Prostate gland (tissue), 2 donors: ENCODE results near the gene TTBK2.

Experiments
- CTCF ChIP-seq, 4 experiments: fragments of 200-600 bp in 2 of 4; fragments of 450-650 bp in 2 of 4; sonication (generic) in 2 of 4; IDR thresholded peaks; 1 replicate in 3 of 4; 2 replicates in 1 of 4; pipeline ENCODE4 v1.5.1; 2016 to 2019; ENCODE audit warnings: antibody characterized with exemption in 4 of 4, mild to moderate bottlenecking in 2 of 4, moderate library complexity in 2 of 4
- POLR2A ChIP-seq: fragments of 450-650 bp; IDR thresholded peaks from one replicate; pipeline ENCODE4 v1.6.1; 2016; ENCODE audit warnings: antibody characterized with exemption, mild to moderate bottlenecking
- POLR2AphosphoS5 ChIP-seq: sonication (generic); formaldehyde crosslinking; IDR thresholded peaks from one replicate; pipeline ENCODE4 v1.6.1; 2017; ENCODE audit warnings: antibody characterized with exemption

- TF ChIP-seq CTCF (IDR thresholded peaks at IDR 0.05) (no peak), POLR2A (no peak), POLR2AphosphoS5 (no peak)
Measured at GRCh38 chr15:42760759-42761158, 159.8 kb downstream of the TTBK2 start.
